Measurements from ENCODE around the gene SCN1B.

SCN1B gene

DNA sequence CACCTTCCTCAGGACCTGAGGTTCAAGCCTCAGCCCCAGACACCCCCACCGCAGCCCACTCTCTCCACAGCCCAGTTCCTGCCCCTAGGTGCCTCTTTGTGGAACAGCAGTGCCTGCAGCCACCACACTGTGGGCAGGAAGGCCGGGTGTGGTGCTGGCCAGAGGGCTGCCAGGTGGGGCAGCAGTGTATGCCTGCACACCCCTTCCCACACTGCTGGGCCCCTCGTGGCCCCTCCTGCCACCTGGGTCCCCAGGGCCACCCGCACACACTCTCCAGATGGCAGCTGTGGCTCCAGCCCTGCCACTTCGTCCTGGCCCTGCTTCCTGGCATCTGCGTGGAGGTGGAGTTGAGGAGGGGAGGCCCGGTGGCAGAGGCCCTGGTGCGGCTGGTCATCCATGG, 46.4 kb downstream of the SCN1B start:
- no peak for DNase-seq

DNA sequence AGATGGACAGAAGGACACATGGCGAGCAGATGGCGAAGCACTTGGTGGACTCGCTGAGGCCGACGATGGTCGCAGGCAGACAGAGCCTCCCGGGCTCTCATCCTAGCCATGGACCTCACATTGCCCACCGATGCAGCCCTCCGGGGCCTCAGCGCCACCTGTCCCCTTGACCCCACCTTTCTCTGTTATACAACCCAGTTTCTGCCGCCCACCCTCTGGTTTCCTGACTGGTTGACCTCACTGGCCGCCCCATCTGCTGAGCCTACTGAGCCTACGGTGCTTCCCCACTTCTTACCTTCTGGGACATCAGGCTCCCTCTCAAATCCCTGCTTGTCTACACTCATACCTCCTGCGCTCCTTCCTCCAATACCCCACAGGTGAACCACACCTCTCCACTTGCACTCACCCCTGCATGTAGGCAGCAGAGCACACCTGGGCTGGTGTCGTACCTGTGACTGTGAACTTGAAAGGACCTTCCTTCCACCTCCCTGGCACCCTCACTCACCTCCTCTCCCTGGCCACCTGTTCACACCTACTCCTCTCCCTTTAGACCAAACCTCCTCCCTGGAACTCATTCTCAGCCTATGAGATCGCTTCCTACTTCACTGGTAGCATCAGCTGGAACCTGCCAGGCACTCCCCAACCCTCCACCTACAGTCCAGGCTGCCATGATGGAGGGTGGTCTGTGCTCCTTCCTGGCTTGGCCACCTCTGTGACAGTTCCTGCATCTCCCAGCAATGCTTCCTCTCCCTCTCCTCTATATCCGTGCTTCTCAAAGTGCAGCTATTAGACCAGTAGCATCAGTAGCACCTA, 47.3 kb downstream of the SCN1B start:
- no peak for DNase-seq

DNA sequence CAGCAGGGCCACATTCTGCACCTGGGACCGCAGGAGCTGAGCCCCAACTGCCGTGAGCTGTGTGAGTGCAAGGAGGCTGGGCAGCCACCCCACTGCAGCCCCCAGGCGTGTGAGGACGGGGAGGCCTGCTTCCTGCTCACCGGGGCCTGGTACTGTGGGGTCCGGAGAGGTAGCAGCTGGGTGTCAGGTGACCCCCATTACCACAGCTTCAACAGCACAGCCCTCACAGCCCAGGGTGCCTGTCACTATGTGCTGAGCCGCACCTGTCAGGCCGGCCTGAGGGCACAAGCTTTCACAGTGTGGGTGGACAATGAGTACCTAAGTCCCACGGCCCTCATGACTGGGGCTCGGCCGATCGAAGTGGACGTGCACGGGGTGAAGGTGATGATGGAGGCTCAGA, 49.6 kb downstream of the SCN1B start:
- no peak for DNase-seq

DNA sequence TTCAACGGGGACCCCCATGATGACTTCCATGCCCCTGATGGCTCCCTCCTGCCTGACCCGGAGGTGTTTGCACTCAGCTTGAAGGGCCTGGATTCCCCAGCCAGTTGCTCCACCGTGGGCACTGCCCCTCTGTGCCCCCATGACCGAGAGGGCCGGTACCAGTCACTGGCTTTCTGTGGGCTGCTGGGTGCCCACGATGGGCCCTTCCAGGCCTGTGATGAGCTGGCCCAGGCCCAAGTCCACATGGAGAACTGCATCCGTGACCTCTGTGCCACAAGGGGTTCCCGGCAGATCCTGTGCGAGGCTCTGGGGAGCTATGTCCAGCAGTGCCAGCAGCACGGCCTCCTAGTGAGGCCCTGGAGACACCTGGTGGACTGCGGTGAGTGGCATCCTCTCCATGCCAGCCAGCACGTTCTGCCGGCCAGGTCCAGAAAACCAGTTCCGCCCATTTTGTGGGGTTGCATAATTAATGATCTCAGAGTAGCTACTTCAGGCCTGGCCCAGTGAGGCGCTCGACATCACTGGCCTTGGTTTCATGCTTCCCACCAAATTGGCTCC, 50.4 kb downstream of the SCN1B start:
- no peak for DNase-seq

DNA sequence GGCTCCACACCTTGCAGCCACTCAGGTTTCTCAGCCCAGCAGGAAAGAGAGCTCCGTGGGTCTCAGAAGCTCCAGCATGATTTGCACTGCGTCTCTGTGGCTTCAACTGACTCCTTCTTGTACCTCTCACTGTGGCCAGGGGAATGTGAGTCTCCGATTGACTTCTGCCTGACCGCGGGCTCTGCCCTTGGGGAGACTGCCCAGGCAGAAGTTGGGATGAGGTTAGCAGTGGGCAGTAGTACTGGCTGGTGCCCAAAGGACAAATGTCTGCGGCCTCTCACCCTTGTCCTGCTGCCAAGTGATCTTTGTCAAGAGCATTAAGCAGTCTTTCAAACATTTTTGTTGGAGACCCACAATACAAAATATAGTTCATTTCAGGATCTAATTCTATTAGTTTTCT, 50.9 kb downstream of the SCN1B start:
- DNase-seq, result no peak

DNA sequence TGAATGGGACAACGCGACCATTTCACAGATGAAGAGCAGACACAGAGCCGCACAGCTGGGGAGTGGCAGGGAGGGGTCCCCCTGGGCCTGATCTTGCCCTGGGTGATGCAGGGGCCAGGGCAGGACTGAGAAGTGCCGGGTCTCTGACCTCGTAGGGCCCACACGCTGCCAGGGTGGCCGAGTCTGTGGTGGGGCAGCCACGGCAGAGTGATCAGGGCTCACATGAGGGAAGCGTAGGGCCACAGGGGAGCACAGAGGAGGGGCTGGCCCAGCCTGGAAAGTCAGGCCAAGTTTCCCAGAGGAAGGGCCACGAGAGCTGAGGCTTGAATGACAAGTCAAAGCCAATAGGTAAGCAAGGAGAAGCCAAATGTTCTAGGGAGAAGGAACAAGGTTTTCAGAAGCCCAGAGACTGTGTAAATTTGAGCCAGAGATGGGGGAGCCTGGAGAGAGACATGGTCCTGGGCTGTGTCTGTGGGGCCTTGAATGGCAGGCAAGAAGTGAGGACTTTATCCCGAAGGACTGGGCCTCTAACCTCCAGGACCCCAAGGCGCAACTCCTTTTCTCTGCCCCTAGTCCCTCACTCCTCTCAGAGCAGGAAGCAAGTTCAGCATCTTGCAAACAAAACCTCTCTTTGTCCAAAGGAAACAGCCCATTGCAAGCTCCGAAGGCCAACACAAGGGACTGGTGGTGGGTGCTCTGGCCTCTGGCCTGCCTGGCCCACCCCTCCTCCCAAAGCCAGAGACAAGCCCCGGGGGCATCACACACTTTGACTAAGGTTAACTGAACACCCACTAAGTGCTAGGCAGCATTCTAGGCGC, 53.6 kb downstream of the SCN1B start:
- no peak for DNase-seq

DNA sequence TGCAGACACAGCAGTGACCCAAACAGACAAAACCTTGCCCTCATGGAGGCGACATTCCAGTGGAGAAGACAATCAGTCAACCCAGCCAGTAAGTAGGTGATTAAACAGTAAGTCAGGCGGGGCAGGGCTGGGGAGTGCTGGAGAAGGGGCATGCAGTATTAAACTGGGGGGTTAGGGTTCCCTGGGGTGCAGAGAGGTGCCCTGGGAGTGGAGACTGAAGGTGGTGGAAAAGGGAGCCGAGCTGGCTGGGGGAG, 54.2 kb downstream of the SCN1B start:
- no peak for DNase-seq

DNA sequence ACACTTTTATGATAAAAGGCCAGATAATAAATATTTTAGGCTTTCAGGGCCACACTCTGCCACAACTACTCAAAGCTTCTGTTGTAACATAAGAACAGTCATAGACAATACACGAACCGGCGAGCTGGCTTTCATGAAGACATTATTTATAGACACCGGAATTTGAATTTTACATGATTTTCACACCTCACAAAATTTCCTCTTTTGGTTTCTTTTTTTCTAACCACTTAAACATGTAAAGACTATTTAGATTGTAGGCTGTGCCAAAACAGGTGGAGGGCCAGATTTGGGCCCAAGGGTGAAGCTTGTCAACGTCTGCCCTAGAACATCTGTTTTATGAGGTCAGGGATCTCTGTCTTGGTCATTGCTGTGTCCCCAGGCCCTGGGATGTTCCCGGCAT, 55.7 kb downstream of the SCN1B start:
- no peak for DNase-seq

DNA sequence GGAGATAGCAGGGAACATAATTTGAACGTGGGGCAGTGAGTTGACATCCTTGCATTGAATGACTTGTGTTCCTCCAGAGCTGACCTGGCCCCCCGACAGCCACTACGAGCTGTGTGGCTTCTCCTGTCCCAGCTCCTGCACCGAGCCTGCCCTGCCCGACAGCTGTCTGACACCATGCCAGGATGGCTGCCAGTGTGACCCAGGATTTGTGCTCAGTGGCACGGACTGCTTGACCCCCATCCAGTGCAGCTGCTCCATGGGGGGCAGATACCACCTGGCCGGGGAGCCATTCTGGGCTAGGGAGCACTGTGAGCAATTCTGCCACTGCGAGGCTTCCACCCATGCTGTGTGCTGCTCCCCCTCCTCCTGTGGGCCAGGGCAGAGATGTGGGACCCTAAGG, 56.2 kb downstream of the SCN1B start:
- DNase-seq, result no peak

DNA sequence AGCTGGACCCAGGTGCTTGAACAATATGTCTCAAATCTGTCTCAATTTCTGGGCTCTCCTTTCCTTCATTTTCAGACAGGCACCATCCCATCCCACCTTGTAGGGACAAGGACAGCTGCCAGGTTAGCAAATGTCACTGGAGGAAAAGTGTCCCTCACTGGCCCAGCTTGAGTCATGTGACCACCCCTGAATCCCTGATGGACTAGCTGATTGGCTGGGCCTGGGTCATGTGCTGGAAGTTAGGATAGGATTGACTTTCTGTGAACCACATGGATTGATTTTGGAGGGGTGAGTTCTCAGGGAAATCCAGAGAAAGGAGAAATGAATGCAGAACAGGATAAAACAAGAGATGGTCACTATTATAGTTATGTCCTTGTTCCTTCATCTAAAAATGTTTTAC, 57.1 kb downstream of the SCN1B start:
- DNase-seq, result no peak

DNA sequence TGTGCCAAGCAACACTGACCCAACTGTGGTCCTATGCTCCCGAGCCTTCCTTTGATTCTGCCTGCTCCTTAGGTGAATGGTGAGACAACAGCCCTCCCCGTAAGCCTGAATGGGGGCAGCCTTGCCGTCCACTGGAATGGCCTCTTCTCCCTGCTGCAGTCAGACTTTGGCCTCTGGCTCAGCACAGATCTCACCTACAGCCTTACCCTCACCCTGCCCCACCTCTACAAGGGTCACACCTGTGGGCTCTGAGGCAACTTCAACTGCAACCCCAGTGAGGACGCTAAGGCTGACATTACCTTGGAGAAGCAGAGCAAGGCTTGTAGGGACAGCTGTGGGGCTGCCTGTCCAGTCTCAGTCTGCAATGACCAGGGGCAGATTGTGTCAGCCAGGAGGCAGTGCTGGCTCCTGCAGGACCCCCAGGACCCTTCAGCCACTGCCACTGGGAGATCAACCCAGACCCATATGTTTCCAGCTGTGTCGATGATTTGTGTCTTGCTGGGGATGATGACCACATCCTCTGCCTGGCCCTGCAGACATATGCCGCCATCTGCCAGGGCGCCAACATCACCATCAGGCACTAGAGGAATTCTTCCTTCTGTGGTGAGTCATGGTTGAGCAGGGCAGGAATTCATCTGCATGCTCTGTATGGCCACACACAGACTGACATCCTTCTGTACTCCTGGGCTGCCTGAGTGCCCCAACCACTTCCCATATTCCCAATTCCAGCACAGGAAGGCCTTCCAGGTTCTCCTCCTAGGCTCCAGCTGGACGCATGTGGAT, 58.1 kb downstream of the SCN1B start:
- DNase-seq, result no peak

DNA sequence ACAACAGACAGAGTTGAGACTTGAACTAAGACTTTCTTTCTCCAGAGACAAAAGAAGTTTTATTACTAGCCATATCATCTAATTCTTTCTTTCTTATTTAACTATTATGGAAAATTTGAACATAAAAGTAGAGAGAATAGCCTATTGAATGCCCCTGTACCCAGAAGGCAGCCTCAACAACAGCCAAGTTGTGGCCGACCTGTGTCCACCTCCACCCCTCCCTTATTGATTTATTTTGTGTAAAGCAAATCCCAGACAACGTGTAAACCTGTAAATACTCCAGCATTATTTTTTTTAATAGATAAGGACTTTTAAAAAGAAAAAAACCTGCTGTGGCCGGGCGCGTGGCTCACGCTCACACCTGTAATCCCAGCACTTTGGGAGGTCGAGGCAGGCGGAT, 59.3 kb downstream of the SCN1B start:
- no peak for DNase-seq

Measured in NCI-H1694 (cell line).